ENCODE data around the gene CAPN10.

DNA sequence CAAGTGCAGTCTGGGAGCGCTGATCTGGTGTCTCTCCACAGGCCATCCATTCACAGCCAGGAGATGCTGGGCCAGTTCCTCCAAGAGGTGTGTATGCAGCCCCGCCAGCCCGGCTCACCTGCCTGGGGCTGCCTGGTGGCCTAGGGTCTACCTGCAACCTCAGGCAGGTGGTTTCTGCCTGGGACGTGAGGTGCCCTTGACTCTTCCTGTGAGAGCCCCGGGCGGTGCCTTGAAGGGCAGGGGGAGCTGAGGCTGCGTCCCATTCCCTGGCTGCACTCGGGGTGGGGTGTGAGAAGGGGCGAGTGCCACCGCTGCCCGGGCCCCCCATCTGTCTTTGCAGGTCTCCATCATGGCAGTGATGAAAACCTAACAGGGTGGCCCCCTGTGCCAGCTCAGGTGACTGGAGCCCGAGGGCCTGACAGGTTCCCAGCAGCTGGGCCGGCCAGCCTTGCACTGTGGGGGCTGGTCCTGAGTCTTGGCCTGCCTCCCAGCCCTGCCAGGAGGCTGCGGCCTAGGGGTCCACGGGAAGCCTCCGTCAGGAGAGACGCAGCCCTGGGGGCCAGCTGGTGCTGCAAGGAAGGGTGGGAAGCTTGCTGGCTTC lies 11.9 kb downstream of the CAPN10 start:
- TF ChIP-seq EZH2 (IDR thresholded peaks at IDR 0.05; ENCODE audit: low read length) = no peak
- TF ChIP-seq, protein P1, sequence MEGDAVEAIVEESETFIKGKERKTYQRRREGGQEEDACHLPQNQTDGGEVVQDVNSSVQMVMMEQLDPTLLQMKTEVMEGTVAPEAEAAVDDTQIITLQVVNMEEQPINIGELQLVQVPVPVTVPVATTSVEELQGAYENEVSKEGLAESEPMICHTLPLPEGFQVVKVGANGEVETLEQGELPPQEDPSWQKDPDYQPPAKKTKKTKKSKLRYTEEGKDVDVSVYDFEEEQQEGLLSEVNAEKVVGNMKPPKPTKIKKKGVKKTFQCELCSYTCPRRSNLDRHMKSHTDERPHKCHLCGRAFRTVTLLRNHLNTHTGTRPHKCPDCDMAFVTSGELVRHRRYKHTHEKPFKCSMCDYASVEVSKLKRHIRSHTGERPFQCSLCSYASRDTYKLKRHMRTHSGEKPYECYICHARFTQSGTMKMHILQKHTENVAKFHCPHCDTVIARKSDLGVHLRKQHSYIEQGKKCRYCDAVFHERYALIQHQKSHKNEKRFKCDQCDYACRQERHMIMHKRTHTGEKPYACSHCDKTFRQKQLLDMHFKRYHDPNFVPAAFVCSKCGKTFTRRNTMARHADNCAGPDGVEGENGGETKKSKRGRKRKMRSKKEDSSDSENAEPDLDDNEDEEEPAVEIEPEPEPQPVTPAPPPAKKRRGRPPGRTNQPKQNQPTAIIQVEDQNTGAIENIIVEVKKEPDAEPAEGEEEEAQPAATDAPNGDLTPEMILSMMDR (optimal IDR thresholded peaks at IDR 0.05 in 1 of 3, IDR thresholded peaks at IDR 0.05 in 1 of 3, conservative IDR thresholded peaks at IDR 0.05 in 1 of 3; ENCODE audit: extremely low read depth in 1 of 3, insufficient read depth in 2 of 3, low read length in 3 of 3) = no peak

Measured in keratinocyte (primary cell).